ENCODE results near the gene PCMTD2.

DNA sequence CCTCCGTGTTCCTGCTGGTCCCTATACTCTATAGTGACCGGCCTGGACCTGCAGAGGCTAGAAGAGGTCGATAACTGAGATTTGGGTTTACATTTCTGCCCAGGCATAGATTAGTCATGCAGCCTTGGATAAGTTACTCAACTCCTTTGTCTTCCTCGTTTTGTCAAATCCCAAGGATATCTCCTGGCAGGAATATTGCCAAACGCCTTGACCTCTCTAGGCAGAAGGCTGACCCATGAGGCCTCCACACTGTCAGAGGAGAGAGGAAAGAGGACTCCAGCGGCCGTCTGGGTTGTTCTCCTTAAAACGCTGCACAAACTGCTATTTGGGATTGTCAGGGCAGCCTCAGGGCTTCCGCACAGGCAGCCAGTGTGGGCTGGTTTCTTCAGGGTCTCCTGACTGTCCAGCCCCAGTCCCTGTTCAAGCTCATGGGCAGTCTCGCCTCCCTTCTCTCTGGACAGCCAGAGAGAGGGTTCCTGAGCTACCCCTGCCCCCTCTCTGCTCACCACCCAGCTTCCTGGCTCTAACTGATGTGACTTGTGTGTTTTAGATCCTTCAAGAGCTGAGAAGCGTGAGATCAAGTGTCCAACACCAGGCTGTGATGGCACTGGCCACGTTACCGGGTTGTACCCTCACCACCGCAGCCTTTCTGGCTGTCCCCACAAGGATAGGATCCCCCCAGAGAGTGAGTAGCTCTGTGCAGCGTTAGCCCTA, 44.7 kb upstream of the PCMTD2 start:
- TF ChIP-seq, protein P1, sequence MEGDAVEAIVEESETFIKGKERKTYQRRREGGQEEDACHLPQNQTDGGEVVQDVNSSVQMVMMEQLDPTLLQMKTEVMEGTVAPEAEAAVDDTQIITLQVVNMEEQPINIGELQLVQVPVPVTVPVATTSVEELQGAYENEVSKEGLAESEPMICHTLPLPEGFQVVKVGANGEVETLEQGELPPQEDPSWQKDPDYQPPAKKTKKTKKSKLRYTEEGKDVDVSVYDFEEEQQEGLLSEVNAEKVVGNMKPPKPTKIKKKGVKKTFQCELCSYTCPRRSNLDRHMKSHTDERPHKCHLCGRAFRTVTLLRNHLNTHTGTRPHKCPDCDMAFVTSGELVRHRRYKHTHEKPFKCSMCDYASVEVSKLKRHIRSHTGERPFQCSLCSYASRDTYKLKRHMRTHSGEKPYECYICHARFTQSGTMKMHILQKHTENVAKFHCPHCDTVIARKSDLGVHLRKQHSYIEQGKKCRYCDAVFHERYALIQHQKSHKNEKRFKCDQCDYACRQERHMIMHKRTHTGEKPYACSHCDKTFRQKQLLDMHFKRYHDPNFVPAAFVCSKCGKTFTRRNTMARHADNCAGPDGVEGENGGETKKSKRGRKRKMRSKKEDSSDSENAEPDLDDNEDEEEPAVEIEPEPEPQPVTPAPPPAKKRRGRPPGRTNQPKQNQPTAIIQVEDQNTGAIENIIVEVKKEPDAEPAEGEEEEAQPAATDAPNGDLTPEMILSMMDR (conservative IDR thresholded peaks at IDR 0.05; ENCODE audit: low read depth, low read length) = no peak
- TF ChIP-seq EZH2 (IDR thresholded peaks at IDR 0.05; ENCODE audit: low read length, unreplicated experiment) (no peak), EZH2phosphoT487 (IDR thresholded peaks at IDR 0.05; ENCODE audit: borderline replicate concordance, low read length) (no peak)
